GM12872 (cell line): Measurements from ENCODE around the gene THUMPD3.

Experiments used
- TF ChIP-seq, protein P1 (sequence below): IDR thresholded peaks from 3 replicates; pipeline ENCODE4 v1.5.1; 2011; ENCODE audit warnings: low read depth, mild to moderate bottlenecking, low read length, moderate library complexity; ENCODE audit not compliant: insufficient read depth

THUMPD3 gene

GRCh38 chr3:9331171-9331570 lies 31.7 kb upstream of the THUMPD3 start:
- TF ChIP-seq, protein P1, sequence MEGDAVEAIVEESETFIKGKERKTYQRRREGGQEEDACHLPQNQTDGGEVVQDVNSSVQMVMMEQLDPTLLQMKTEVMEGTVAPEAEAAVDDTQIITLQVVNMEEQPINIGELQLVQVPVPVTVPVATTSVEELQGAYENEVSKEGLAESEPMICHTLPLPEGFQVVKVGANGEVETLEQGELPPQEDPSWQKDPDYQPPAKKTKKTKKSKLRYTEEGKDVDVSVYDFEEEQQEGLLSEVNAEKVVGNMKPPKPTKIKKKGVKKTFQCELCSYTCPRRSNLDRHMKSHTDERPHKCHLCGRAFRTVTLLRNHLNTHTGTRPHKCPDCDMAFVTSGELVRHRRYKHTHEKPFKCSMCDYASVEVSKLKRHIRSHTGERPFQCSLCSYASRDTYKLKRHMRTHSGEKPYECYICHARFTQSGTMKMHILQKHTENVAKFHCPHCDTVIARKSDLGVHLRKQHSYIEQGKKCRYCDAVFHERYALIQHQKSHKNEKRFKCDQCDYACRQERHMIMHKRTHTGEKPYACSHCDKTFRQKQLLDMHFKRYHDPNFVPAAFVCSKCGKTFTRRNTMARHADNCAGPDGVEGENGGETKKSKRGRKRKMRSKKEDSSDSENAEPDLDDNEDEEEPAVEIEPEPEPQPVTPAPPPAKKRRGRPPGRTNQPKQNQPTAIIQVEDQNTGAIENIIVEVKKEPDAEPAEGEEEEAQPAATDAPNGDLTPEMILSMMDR = no peak

DNA sequence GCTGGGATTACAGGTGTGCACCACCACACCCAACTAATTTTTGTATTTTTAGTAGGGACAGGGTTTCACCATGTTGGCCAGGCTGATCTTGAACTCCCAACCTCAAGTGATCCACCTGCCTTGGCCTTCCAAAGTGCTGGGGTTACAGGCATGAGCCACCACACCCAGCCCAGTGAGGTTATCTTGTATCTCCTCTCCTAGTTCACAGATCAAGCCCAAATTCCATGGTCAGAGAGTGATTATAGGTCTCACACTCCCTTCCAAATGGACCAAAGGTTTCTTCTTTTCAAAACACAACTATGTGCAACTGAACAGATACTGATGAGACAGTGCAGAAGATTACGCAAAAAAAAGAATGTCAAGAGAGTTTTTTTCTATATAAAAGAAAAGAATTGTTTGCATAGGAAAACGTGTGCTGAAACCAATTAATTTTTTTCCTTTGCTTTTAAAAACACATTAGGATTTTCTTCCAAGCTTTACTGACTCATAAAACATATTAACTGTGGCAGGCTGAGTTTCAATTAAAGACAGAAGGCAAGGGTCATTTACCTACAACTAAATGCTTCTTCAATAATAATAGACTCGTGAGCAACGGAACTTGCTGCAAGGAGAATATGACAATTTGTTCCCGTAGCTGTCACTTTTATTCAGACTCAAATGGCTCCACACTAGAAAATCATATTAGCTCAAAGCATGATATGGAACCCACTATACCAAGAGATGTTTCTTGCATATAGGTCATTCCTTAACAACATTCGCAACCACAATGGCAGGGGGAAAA lies 30.4 kb upstream of the THUMPD3 start:
- TF ChIP-seq, protein P1 = no peak

GRCh38 chr3:9339761-9340471 lies 22.9 kb upstream of the THUMPD3 start:
- TF ChIP-seq, protein P1 = no peak

DNA sequence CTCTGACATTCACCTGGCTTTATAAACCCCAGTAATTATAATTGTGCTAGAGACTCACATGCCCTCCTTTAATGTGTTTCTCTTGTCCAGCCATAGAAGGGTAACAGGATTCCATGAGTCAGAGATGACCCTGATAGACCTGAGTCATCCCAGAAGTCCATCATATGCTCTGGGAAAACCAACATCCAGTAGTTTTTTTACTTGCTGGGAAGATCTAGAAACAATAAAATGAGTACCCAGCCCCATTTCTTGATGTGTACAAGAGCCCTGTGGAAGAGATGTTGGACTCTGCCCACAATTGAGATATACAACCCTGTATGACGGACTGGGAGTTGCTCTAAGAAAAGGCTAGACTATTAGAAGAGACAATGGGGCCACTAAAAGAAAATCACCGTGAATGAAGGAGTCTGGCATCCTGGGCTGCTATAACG lies 22.4 kb upstream of the THUMPD3 start:
- TF ChIP-seq, protein P1 = no peak

- TF ChIP-seq, protein P1 = no peak
Measured at GRCh38 chr3:9342696-9343095, 20.2 kb upstream of the THUMPD3 start.

DNA sequence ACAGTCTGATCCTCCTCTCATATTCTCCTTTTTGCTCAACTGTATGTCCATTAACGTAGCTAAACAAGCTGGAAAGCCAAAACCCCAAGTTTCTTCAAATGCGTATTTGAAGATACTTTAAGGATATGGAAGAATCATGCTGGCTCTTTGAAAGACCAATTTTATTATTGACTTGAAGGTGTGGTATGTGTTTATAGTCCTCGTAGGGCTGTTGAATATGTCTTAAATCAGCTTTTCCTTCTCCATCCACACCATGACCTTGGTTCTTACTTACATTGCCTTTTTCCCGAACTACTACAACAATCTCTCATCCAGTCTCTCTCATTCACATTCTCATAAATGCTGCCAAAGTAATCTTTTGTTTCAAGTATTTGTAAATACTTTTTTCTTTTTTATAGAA lies 19.7 kb upstream of the THUMPD3 start:
- TF ChIP-seq, protein P1 = no peak

GRCh38 chr3:9345041-9345440 lies 17.8 kb upstream of the THUMPD3 start:
- TF ChIP-seq, protein P1 = no peak
